A673 (cell line): ENCODE measurements around the gene UNC45B.

ENCODE experiments used
- EZH2 ChIP-seq: fragments of 200-600 bp; sonication (generic); IDR thresholded peaks from 2 replicates; pipeline ENCODE4 v1.6.1; 2017; ENCODE audit warnings: borderline replicate concordance, low read depth, mild to moderate bottlenecking, mixed read lengths, antibody characterized with exemption, low read length; ENCODE audit not compliant: poor library complexity, severe bottlenecking
- TF ChIP-seq, protein P1 (sequence below): fragments of 300-800, 200-600 bp; sonication (generic); conservative IDR thresholded peaks from 2 replicates; pipeline ENCODE4 v1.5.1; 2017; ENCODE audit warnings: low read depth, mild to moderate bottlenecking, antibody characterized with exemption, low read length, moderate library complexity, mixed read lengths

DNA sequence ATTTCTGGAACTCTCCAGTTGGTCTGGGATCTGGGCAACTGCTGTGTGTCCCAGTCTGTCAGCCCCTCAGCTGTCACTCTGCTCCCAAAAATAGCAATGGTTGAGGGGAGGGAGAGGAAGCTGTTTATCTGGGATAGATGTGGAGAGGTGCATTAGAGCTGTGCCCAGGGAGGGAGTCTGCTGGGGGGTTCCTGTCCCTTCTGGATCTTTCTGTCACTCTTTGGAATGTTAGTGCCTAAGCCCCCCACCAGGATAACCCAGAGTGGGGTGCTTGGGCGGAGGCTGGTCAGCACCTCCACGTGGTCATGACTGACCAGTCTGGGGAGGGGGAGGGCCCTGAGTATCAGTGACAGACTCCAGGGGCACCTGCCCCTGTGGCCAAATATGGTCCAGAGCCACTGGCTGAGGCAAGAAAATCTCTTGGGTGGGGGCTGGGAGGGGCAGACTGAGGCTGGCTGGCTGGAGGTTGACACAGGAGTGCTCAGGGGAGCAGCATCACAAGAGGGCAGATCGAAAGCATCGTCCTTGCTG, at the start of gene UNC45B:
- TF ChIP-seq EZH2 = no peak
- TF ChIP-seq, protein P1, sequence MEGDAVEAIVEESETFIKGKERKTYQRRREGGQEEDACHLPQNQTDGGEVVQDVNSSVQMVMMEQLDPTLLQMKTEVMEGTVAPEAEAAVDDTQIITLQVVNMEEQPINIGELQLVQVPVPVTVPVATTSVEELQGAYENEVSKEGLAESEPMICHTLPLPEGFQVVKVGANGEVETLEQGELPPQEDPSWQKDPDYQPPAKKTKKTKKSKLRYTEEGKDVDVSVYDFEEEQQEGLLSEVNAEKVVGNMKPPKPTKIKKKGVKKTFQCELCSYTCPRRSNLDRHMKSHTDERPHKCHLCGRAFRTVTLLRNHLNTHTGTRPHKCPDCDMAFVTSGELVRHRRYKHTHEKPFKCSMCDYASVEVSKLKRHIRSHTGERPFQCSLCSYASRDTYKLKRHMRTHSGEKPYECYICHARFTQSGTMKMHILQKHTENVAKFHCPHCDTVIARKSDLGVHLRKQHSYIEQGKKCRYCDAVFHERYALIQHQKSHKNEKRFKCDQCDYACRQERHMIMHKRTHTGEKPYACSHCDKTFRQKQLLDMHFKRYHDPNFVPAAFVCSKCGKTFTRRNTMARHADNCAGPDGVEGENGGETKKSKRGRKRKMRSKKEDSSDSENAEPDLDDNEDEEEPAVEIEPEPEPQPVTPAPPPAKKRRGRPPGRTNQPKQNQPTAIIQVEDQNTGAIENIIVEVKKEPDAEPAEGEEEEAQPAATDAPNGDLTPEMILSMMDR = no peak
